ENCODE data around the gene ATP8A2. TPM values are rescaled to one million over a fixed set of nuclear protein-coding genes. Genes with fewer than 3 reads are reported as not detected.

ATP8A2 gene
- total RNA-seq, 2 donors from 2014 or later = 0.23 to 6.1 TPM

DNA sequence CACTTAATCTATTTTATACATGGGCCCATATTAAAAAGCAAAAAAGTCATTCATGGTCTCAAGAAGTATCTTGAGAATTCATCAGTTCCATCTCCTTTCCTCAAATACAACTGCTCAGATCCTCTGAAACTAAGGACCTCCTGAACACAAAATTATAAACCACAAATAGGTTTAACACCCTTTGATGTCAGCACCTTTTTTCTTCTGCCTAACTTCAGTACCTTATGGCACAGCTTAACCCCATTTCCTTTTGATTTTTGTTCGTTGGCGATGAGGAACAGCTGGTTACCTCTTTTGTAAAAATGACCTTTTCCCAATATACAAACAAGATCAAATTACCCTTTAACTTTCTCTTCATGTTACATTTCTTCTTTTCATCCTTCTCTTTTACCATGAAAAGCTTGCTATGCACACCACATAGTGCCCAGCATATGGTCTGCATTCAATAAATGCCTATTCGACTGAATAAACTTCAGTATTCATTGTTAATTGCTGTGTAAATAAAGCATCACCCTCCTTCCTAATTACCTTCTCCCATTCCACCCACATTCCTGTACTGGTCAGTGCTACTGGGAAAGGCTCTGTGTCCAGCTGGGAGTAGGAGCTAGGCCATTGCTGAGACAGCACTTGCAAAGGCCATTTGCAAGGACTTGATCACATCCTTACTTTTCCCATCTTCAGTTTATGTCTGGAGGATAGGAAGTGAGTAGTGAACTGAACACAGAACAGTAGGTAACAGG lies 362.1 kb downstream of the ATP8A2 start:
- Histone ChIP-seq H3K4me1 (replicated peaks) (no peaks in the 10 kb centered on the region), H3K27ac (no peak overlapping the region), H3K4me3 (no peak overlapping the region), H3K36me3 (no peaks in the 10 kb centered on the region), H3K9me3 (no peaks in the 10 kb centered on the region), H3K27me3 (replicated peaks; ENCODE audit: insufficient read depth) (no peaks in the 10 kb centered on the region)
- intact Hi-C loops (cut with DNase I) = no loop called here
- TF ChIP-seq, protein P1, sequence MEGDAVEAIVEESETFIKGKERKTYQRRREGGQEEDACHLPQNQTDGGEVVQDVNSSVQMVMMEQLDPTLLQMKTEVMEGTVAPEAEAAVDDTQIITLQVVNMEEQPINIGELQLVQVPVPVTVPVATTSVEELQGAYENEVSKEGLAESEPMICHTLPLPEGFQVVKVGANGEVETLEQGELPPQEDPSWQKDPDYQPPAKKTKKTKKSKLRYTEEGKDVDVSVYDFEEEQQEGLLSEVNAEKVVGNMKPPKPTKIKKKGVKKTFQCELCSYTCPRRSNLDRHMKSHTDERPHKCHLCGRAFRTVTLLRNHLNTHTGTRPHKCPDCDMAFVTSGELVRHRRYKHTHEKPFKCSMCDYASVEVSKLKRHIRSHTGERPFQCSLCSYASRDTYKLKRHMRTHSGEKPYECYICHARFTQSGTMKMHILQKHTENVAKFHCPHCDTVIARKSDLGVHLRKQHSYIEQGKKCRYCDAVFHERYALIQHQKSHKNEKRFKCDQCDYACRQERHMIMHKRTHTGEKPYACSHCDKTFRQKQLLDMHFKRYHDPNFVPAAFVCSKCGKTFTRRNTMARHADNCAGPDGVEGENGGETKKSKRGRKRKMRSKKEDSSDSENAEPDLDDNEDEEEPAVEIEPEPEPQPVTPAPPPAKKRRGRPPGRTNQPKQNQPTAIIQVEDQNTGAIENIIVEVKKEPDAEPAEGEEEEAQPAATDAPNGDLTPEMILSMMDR (IDR thresholded peaks at IDR 0.05) = no peak
- TF ChIP-seq POLR2AphosphoS5 (IDR thresholded peaks at IDR 0.05) = no peak
- DNase-seq (ENCODE audit: low spot score) = no peak
- 58% methylated on average over 3 of the region's 3 CpGs for WGBS

DNA sequence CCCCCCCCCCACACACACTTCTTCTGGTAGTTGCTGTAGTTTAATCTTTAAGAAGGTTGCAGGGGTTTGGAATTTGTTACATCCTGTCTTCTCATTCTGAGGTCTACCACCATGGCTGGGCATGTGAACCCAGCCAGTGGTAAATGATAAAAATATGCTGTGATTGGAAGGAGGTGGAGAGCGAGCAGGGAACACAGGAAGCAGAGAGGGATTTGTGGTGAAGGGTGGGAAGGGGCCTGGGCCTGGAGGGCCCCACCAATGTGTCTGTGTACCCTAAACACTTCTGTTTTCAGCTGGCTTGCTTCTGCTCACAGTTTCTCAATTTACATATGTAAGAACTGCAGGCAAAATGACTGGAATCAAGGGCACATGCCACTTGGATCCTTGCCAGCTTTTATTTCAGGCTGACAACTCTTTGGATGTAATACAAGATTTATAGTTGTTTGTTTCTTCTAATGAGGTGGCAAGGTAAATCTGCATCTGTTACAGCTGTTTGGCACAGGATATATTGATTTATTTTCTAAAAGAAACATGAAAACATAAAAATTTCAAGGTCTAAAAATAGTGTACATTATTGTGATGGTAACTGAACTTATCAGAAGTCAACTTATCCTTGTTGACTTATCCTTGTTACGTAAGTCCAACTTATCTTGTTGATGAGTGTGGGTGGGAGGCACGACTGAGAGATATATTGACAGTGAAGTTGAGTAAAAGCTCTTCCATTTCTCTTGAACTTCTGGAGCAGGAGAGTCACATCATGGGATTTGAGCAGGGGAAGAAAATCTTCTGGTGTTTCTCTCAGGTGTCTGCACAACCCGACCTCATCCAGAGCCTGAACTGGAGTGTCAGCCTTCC lies 366.8 kb downstream of the ATP8A2 start:
- WGBS = 59% methylated on average over 4 of the region's 4 CpGs
- no peak for DNase-seq (ENCODE audit: low spot score)
- Histone ChIP-seq H3K27ac (no peak overlapping the region), H3K4me3 (no peak overlapping the region), H3K9me3 (no peaks in the 10 kb centered on the region), H3K4me1 (replicated peaks) (no peaks in the 10 kb centered on the region), H3K27me3 (replicated peaks; ENCODE audit: insufficient read depth) (no peaks in the 10 kb centered on the region), H3K36me3 (no peaks in the 10 kb centered on the region)
- TF ChIP-seq, protein P1 (IDR thresholded peaks at IDR 0.05) = no peak
- TF ChIP-seq POLR2AphosphoS5 (IDR thresholded peaks at IDR 0.05) = no peak
- intact Hi-C loops (cut with DNase I) = no loop called here

DNA sequence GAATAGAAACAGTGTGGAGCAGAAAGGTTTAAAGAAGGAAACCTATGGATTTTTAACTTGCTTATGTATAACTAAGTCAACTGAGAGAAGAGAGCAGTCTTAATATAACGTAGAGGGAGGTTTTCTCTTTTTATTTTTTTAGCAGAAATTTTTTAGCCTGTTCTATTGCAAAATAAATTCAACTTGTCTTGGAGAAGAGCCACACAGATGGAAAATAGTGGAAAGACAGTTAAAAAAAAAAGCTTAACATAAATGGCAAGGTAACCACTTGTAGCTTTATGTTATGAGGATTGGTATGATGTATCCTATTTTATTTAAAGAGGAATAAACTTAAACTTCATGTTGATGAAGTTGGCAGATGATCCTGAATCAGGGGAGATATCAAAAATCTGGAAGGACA lies 367.6 kb downstream of the ATP8A2 start:
- no peak for TF ChIP-seq POLR2AphosphoS5 (IDR thresholded peaks at IDR 0.05)
- TF ChIP-seq POLR2A (IDR thresholded peaks at IDR 0.05) = no peak
- TF ChIP-seq, protein P1 (IDR thresholded peaks at IDR 0.05) = no peak
- Histone ChIP-seq H3K9me3 (no peaks in the 10 kb centered on the region), H3K4me3 (no peak overlapping the region), H3K36me3 (no peaks in the 10 kb centered on the region), H3K27ac (no peak overlapping the region), H3K4me1 (replicated peaks) (no peaks in the 10 kb centered on the region), H3K27me3 (replicated peaks; ENCODE audit: insufficient read depth) (no peaks in the 10 kb centered on the region)
- intact Hi-C loops (cut with DNase I) = no loop called here
- WGBS = 63% methylated on average over 1 of the region's 1 CpG
- no peak for DNase-seq (ENCODE audit: low spot score)

DNA sequence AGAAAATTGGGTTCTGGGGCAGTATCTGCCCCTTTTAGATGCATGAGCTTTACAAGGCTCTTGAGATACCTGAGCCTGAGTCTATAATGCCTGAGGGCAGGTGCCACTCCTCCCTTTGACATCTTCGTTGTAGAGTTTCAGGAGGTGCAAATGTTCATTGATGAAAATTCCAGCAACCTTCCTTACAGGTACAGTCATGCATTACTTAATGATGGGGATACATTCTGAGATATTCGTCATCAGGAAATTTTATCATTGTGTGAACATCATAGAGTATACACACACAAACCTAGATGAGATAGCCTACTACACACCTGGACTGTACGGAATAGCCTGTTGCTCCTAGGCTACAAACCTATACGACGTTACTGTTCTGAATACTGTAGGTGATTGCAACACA lies 370.0 kb downstream of the ATP8A2 start:
- WGBS = 90% methylated on average over 5 of the region's 5 CpGs
- H3K27me3 ChIP-seq (replicated peaks; ENCODE audit: insufficient read depth) = no peaks in the 10 kb centered on the region
- intact Hi-C loops (cut with DNase I) = no loop called here
- no peak for DNase-seq (ENCODE audit: low spot score)
- H3K9me3 ChIP-seq = no peaks in the 10 kb centered on the region
- H3K36me3 ChIP-seq = no peaks in the 10 kb centered on the region
- H3K27ac ChIP-seq = no peak overlapping the region
- no peak overlapping the region for H3K4me3 ChIP-seq
- no peaks in the 10 kb centered on the region for H3K4me1 ChIP-seq (replicated peaks)
- TF ChIP-seq POLR2AphosphoS5 (IDR thresholded peaks at IDR 0.05) (no peak), POLR2A (IDR thresholded peaks at IDR 0.05) (no peak)
- TF ChIP-seq, protein P1 (IDR thresholded peaks at IDR 0.05) = no peak
